PFSK-1 (cell line): ENCODE measurements around the gene SND1.

Experiments used
- FOXP2 ChIP-seq: optimal IDR thresholded peaks from 2 replicates; pipeline ENCODE3; 2011; ENCODE audit warnings: borderline replicate concordance, control low read depth, inconsistent platforms; ENCODE audit not compliant: insufficient read depth; ENCODE audit errors: extremely low read length, extremely low read depth
- POLR2AphosphoS5 ChIP-seq: IDR thresholded peaks from 2 replicates; pipeline ENCODE4 v1.6.1; 2012; ENCODE audit warnings: low read depth, mild to moderate bottlenecking, control low read depth, low read length, moderate library complexity
- SIN3A ChIP-seq: IDR thresholded peaks from 2 replicates; pipeline ENCODE4 v1.6.1; 2012; ENCODE audit warnings: mild to moderate bottlenecking, low read length, moderate library complexity, borderline replicate concordance; ENCODE audit not compliant: insufficient read depth
- TAF1 ChIP-seq: IDR thresholded peaks from 2 replicates; pipeline ENCODE4 v1.6.1; 2012; ENCODE audit warnings: low read length, control low read depth, borderline replicate concordance; ENCODE audit not compliant: insufficient read depth
- TF ChIP-seq, protein P1 (sequence below), 2 experiments: IDR thresholded peaks; 2 replicates each; pipeline versions ENCODE4 v1.6.1 to v1.8.0; 2011 to 2012; ENCODE audit warnings: low read depth in 2 of 2, low read length in 2 of 2, control low read depth in 1 of 2, inconsistent platforms in 1 of 2, mild to moderate bottlenecking in 1 of 2, moderate library complexity in 1 of 2; ENCODE audit not compliant: insufficient read depth in 1 of 2

SND1 gene

DNA sequence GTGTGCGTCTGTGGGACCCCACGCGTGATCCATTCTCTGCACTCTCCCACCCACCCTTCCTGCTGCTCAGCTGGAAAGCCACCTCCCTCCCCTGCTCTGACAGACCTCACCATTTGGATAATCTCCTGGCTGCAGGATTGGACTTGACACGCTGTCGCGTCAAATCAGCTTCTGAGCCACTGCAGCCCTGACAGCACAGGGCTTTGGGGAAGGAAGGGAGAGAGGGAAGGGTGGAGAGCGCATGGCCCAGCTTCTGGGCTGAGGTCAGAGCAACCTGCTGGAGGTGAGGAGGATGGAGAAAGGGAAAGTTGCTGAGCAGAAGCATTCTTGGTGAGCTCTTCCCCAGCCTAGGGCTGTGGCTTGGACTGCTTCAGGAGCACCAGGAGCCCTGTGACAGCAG, 428.2 kb downstream of the SND1 start:
- no peak for TF ChIP-seq TAF1
- TF ChIP-seq POLR2AphosphoS5 = no peak
- TF ChIP-seq, protein P1, sequence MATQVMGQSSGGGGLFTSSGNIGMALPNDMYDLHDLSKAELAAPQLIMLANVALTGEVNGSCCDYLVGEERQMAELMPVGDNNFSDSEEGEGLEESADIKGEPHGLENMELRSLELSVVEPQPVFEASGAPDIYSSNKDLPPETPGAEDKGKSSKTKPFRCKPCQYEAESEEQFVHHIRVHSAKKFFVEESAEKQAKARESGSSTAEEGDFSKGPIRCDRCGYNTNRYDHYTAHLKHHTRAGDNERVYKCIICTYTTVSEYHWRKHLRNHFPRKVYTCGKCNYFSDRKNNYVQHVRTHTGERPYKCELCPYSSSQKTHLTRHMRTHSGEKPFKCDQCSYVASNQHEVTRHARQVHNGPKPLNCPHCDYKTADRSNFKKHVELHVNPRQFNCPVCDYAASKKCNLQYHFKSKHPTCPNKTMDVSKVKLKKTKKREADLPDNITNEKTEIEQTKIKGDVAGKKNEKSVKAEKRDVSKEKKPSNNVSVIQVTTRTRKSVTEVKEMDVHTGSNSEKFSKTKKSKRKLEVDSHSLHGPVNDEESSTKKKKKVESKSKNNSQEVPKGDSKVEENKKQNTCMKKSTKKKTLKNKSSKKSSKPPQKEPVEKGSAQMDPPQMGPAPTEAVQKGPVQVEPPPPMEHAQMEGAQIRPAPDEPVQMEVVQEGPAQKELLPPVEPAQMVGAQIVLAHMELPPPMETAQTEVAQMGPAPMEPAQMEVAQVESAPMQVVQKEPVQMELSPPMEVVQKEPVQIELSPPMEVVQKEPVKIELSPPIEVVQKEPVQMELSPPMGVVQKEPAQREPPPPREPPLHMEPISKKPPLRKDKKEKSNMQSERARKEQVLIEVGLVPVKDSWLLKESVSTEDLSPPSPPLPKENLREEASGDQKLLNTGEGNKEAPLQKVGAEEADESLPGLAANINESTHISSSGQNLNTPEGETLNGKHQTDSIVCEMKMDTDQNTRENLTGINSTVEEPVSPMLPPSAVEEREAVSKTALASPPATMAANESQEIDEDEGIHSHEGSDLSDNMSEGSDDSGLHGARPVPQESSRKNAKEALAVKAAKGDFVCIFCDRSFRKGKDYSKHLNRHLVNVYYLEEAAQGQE (IDR thresholded peaks at IDR 0.05; ENCODE audit: insufficient read depth in 1 of 2, low read depth in 2 of 2, low read length in 2 of 2) = no peak
- no peak for TF ChIP-seq SIN3A

DNA sequence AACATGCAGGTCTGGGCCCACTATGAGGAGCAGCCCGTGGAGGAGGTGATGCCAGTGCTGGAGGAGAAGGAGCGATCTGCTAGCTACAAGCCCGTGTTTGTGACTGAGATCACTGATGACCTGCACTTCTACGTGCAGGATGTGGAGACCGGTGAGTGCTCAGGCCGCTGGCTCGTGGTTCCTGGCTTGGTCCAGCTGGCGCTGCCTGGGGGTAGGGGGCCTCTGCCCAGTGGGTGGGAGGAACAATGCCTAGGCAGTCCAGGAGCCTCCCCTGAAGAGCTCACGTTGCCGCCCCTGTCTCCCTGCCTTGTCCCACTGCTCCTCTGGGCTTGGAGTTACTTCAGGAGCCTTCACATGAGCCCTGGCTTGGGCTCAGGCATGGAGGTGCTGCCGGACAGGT, 429.4 kb downstream of the SND1 start:
- TF ChIP-seq SIN3A = no peak
- no peak for TF ChIP-seq FOXP2
- TF ChIP-seq TAF1 = no peak
- TF ChIP-seq, protein P1 (IDR thresholded peaks at IDR 0.05; ENCODE audit: insufficient read depth in 1 of 2, low read depth in 2 of 2, low read length in 2 of 2) = no peak
- TF ChIP-seq POLR2AphosphoS5 = no peak

DNA sequence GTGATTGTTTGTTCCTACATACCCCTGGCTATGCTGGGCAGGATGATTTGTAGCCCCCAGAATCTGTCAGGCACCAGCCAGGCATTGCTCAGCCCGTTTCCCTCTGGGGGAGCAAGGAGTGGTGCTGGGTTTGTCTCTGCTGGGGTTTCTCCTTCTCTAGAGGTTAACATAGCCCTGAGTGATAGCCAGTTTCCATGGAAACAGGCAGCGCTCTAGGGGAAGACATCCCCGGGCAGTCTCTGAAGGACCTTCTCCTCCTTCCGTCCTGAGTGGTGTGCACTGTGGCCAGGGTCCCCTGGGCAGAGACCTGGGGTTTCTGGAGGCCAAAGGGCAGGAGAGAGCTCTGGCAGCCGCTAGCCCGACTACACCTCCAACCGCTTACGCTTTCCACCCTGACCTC, 429.8 kb downstream of the SND1 start:
- TF ChIP-seq, protein P1 (IDR thresholded peaks at IDR 0.05; ENCODE audit: insufficient read depth in 1 of 2, low read depth in 2 of 2, low read length in 2 of 2) = no peak
- no peak for TF ChIP-seq TAF1
- no peak for TF ChIP-seq FOXP2
- no peak for TF ChIP-seq POLR2AphosphoS5
- no peak for TF ChIP-seq SIN3A

- TF ChIP-seq FOXP2 = no peak
- no peak for TF ChIP-seq POLR2AphosphoS5
- no peak for TF ChIP-seq TAF1
- TF ChIP-seq, protein P1 (IDR thresholded peaks at IDR 0.05; ENCODE audit: insufficient read depth in 1 of 2, low read depth in 2 of 2, low read length in 2 of 2) = no peak
- TF ChIP-seq SIN3A = no peak
Measured at GRCh38 chr7:128082431-128082830, 430.4 kb downstream of the SND1 start.

DNA sequence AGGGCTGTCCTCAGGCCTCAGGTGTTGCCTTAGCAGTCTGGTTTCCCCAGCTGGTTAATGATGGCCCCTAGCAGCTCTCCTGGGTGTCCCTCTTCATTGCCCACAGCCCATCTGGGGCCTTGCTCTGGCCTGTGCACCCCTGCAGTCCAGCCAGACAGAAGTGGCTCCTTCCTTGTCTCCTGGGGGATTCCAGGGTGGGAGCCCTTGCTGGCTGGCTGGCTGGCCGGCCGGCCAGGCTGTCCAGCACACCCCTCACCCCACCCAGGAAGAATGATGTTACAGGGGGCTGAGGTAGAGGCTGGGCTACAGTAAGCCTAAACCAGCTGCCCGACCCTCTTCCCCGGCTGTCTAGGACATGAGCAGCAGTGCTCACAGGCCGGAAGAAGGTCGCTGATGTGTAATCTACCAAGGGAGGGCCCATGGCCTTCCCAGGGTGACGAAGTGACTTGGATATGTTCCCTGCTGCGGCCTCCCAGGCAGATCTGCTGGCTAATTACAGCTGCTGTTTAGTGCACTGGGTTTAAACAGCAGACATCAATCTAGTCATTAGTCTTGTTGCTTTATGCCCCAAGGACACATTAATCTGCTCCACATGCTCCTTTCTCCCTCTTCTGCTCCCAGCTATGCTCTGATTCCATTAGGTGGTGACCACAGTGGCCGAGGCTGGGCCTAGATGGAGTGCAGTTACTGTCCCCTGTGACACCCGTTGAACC, 433.1 kb downstream of the SND1 start:
- TF ChIP-seq POLR2AphosphoS5 = no peak
- TF ChIP-seq, protein P1 (IDR thresholded peaks at IDR 0.05; ENCODE audit: insufficient read depth in 1 of 2, low read depth in 2 of 2, low read length in 2 of 2) = no peak
- no peak for TF ChIP-seq SIN3A
- TF ChIP-seq FOXP2 = no peak
- no peak for TF ChIP-seq TAF1
